Measurements from ENCODE around the gene GPRC5C. TPM values are rescaled to one million over a fixed set of nuclear protein-coding genes. Genes with fewer than 3 reads are reported as not detected.

The GPRC5C gene
- total and polyA plus RNA-seq, 2 of the 13 experiments (the other 11 are each of a cell fraction or from before 2014, with no cell fraction given) = 85.6 to 300 TPM

GRCh38 chr17:74417178-74418045, 14.5 kb upstream of the GPRC5C start (continued):
- TF ChIP-seq, protein P1, sequence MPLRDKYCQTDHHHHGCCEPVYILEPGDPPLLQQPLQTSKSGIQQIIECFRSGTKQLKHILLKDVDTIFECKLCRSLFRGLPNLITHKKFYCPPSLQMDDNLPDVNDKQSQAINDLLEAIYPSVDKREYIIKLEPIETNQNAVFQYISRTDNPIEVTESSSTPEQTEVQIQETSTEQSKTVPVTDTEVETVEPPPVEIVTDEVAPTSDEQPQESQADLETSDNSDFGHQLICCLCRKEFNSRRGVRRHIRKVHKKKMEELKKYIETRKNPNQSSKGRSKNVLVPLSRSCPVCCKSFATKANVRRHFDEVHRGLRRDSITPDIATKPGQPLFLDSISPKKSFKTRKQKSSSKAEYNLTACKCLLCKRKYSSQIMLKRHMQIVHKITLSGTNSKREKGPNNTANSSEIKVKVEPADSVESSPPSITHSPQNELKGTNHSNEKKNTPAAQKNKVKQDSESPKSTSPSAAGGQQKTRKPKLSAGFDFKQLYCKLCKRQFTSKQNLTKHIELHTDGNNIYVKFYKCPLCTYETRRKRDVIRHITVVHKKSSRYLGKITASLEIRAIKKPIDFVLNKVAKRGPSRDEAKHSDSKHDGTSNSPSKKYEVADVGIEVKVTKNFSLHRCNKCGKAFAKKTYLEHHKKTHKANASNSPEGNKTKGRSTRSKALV (CRISPR knock-in tag; IDR thresholded peaks at IDR 0.05) = no peak
- TF ChIP-seq ZNF274 (CRISPR knock-in tag; IDR thresholded peaks at IDR 0.05) (peak; percentile 47; the same call in 1 of the 2 replicates), ZNF564 (CRISPR knock-in tag; IDR thresholded peaks at IDR 0.05) (0 out of 2 replicates have a peak, but pooled peaks have one; percentile 61), ARHGAP35 (CRISPR knock-in tag; IDR thresholded peaks at IDR 0.05; ENCODE audit: borderline replicate concordance) (no peak), MLLT10 (CRISPR knock-in tag; IDR thresholded peaks at IDR 0.05) (no peak), ZNF619 (CRISPR knock-in tag; IDR thresholded peaks at IDR 0.05) (peak; percentile 88; the same call in 1 of the 2 replicates), RBM39 (IDR thresholded peaks at IDR 0.05; ENCODE audit: low read depth, low read length, poor library complexity, severe bottlenecking) (no peak), MXD3 (CRISPR knock-in tag; IDR thresholded peaks at IDR 0.05) (no peak), IRF1 (CRISPR knock-in tag; IDR thresholded peaks at IDR 0.05; ENCODE audit: low read depth) (no peak), AHR (CRISPR knock-in tag; IDR thresholded peaks at IDR 0.05) (no peak)
- TF ChIP-seq, protein P2, sequence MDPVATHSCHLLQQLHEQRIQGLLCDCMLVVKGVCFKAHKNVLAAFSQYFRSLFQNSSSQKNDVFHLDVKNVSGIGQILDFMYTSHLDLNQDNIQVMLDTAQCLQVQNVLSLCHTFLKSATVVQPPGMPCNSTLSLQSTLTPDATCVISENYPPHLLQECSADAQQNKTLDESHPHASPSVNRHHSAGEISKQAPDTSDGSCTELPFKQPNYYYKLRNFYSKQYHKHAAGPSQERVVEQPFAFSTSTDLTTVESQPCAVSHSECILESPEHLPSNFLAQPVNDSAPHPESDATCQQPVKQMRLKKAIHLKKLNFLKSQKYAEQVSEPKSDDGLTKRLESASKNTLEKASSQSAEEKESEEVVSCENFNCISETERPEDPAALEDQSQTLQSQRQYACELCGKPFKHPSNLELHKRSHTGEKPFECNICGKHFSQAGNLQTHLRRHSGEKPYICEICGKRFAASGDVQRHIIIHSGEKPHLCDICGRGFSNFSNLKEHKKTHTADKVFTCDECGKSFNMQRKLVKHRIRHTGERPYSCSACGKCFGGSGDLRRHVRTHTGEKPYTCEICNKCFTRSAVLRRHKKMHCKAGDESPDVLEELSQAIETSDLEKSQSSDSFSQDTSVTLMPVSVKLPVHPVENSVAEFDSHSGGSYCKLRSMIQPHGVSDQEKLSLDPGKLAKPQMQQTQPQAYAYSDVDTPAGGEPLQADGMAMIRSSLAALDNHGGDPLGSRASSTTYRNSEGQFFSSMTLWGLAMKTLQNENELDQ (CRISPR knock-in tag; IDR thresholded peaks at IDR 0.05; ENCODE audit: borderline replicate concordance) = no peak
- TF ChIP-seq, protein P3, sequence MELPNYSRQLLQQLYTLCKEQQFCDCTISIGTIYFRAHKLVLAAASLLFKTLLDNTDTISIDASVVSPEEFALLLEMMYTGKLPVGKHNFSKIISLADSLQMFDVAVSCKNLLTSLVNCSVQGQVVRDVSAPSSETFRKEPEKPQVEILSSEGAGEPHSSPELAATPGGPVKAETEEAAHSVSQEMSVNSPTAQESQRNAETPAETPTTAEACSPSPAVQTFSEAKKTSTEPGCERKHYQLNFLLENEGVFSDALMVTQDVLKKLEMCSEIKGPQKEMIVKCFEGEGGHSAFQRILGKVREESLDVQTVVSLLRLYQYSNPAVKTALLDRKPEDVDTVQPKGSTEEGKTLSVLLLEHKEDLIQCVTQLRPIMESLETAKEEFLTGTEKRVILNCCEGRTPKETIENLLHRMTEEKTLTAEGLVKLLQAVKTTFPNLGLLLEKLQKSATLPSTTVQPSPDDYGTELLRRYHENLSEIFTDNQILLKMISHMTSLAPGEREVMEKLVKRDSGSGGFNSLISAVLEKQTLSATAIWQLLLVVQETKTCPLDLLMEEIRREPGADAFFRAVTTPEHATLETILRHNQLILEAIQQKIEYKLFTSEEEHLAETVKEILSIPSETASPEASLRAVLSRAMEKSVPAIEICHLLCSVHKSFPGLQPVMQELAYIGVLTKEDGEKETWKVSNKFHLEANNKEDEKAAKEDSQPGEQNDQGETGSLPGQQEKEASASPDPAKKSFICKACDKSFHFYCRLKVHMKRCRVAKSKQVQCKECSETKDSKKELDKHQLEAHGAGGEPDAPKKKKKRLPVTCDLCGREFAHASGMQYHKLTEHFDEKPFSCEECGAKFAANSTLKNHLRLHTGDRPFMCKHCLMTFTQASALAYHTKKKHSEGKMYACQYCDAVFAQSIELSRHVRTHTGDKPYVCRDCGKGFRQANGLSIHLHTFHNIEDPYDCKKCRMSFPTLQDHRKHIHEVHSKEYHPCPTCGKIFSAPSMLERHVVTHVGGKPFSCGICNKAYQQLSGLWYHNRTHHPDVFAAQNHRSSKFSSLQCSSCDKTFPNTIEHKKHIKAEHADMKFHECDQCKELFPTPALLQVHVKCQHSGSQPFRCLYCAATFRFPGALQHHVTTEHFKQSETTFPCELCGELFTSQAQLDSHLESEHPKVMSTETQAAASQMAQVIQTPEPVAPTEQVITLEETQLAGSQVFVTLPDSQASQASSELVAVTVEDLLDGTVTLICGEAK (IDR thresholded peaks at IDR 0.05) = no peak
- TF ChIP-seq, protein P3 (CRISPR knock-in tag; IDR thresholded peaks at IDR 0.05) = peak; percentile 48; the same call in 1 of the 2 replicates

Data from HepG2 (cell line).